ENCODE measurements around the gene MTNR1B. TPM values are rescaled to one million over a fixed set of nuclear protein-coding genes. Genes with fewer than 3 reads are reported as not detected.

MTNR1B gene
- polyA plus RNA-seq, 2 of the 4 experiments (the other 2 are of a cell fraction): not detected

DNA sequence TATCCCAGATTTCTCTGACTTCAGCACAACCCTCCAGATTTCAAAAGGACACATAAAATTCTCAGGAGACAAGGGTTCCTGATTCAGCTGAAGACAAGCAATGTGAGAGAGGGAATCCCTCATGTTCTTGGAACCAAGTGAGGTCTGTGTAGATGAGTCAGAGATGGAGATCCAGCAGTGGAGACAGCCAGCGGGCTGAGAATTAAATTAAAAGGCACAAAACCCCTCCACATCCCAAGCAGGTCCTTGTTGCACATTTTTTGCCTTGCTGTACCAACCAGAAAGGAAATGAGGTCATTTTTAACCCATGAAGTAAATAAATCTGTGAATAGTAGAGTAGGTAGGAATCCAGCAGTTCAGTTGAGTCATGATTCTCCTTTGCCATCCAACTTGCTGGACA is 9.7 kb downstream of the MTNR1B start:
- ChIA-PET POLR2A (no interaction called here), CTCF (interaction anchor here (0.6 kb wide), 1 partner anchor 20 kb away, joined by 4 read pairs; no protein-coding TSS in a partner anchor)
- no peak for ATAC-seq
- no peak for FAIRE-seq
- no peak for TF ChIP-seq FOXS1 (CRISPR knock-in tag; IDR thresholded peaks at IDR 0.05)
- TF ChIP-seq, protein P1, sequence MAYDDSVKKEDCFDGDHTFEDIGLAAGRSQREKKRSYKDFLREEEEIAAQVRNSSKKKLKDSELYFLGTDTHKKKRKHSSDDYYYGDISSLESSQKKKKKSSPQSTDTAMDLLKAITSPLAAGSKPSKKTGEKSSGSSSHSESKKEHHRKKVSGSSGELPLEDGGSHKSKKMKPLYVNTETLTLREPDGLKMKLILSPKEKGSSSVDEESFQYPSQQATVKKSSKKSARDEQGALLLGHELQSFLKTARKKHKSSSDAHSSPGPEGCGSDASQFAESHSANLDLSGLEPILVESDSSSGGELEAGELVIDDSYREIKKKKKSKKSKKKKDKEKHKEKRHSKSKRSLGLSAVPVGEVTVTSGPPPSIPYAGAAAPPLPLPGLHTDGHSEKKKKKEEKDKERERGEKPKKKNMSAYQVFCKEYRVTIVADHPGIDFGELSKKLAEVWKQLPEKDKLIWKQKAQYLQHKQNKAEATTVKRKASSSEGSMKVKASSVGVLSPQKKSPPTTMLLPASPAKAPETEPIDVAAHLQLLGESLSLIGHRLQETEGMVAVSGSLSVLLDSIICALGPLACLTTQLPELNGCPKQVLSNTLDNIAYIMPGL (CRISPR knock-in tag; IDR thresholded peaks at IDR 0.05; ENCODE audit: borderline replicate concordance): no peak
- TF ChIP-seq, protein P2, sequence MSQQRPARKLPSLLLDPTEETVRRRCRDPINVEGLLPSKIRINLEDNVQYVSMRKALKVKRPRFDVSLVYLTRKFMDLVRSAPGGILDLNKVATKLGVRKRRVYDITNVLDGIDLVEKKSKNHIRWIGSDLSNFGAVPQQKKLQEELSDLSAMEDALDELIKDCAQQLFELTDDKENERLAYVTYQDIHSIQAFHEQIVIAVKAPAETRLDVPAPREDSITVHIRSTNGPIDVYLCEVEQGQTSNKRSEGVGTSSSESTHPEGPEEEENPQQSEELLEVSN (IDR thresholded peaks at IDR 0.05; ENCODE audit: borderline replicate concordance, low read depth): no peak
- TF ChIP-seq, protein P3, sequence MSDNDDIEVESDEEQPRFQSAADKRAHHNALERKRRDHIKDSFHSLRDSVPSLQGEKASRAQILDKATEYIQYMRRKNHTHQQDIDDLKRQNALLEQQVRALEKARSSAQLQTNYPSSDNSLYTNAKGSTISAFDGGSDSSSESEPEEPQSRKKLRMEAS (IDR thresholded peaks at IDR 0.05): no peak
- no peak for TF ChIP-seq RFX5 (IDR thresholded peaks at IDR 0.05)
- Histone ChIP-seq H3K4me3 (no peak overlapping the region), H3K27ac (no peak overlapping the region), H3K9me3 (no peaks in the 10 kb centered on the region), H3K4me2 (no peak overlapping the region), H3K4me1 (no peaks in the 10 kb centered on the region)
- 86% methylated on average over 1 of the region's 1 CpG for WGBS (ENCODE audit: missing lambda C conversion rate)
- no peak for DNase-seq (ENCODE audit: low read depth in 1 of 2, low spot score in 1 of 2)

DNA sequence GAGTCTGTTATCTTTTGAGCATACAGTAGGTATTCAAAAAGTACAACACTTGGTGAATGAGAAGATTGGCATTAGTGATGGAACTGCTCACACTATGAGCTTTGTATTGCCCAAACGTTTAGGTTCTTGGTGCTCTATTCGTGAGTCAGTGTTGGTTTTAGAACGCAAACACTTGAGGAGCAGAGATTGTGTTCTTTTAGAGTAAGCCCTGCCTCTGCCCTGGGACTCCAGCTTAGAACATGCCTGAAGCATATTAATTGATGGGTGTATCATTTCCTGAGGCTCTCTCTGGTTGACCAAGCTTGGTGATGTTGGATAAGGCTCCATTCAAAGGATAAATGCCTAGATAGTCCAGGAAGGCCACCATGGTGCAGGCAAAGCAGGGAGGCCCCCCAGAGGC is 10.9 kb downstream of the MTNR1B start:
- ATAC-seq (no peak), FAIRE-seq (no peak), DNase-seq (ENCODE audit: low read depth in 1 of 2, low spot score in 1 of 2) (no peak)
- CTCF ChIA-PET: no interaction called here
- TF ChIP-seq, protein P4, sequence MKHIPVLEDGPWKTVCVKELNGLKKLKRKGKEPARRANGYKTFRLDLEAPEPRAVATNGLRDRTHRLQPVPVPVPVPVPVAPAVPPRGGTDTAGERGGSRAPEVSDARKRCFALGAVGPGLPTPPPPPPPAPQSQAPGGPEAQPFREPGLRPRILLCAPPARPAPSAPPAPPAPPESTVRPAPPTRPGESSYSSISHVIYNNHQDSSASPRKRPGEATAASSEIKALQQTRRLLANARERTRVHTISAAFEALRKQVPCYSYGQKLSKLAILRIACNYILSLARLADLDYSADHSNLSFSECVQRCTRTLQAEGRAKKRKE (CRISPR knock-in tag; IDR thresholded peaks at IDR 0.05; ENCODE audit: low read depth): no peak
- no peak for TF ChIP-seq HOXB13 (CRISPR knock-in tag; IDR thresholded peaks at IDR 0.05; ENCODE audit: low read depth)
- TF ChIP-seq CHD4 (IDR thresholded peaks at IDR 0.05; ENCODE audit: borderline replicate concordance): no peak
- TF ChIP-seq HOXA7 (CRISPR knock-in tag; IDR thresholded peaks at IDR 0.05): no peak
- TF ChIP-seq ZSCAN20 (CRISPR knock-in tag; IDR thresholded peaks at IDR 0.05): no peak
- TF ChIP-seq RFX5 (IDR thresholded peaks at IDR 0.05): no peak
- TF ChIP-seq RARB (CRISPR knock-in tag; IDR thresholded peaks at IDR 0.05): no peak
- TF ChIP-seq POLR2A (IDR thresholded peaks at IDR 0.05; ENCODE audit: low read length): no peak
- POLR2A ChIA-PET: no interaction called here
- WGBS (ENCODE audit: missing lambda C conversion rate): 74% methylated on average over 3 of the region's 3 CpGs
- H3K4me1 ChIP-seq: no peaks in the 10 kb centered on the region
- no peaks in the 10 kb centered on the region for H3K9me3 ChIP-seq
- no peak overlapping the region for H3K27ac ChIP-seq
- H3K4me3 ChIP-seq: no peak overlapping the region
- no peak overlapping the region for H3K4me2 ChIP-seq

DNA sequence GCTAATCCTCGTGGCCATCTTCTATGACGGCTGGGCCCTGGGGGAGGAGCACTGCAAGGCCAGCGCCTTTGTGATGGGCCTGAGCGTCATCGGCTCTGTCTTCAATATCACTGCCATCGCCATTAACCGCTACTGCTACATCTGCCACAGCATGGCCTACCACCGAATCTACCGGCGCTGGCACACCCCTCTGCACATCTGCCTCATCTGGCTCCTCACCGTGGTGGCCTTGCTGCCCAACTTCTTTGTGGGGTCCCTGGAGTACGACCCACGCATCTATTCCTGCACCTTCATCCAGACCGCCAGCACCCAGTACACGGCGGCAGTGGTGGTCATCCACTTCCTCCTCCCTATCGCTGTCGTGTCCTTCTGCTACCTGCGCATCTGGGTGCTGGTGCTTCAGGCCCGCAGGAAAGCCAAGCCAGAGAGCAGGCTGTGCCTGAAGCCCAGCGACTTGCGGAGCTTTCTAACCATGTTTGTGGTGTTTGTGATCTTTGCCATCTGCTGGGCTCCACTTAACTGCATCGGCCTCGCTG is 12.1 kb downstream of the MTNR1B start:
- Histone ChIP-seq H3K4me1 (no peaks in the 10 kb centered on the region), H3K9me3 (no peaks in the 10 kb centered on the region), H3K27ac (no peak overlapping the region), H3K4me3 (no peak overlapping the region), H3K4me2 (no peak overlapping the region)
- 94% methylated on average over 15 of the region's 24 CpGs for WGBS (ENCODE audit: missing lambda C conversion rate)
- POLR2A ChIA-PET: no interaction called here
- ATAC-seq (no peak), FAIRE-seq (no peak), DNase-seq (ENCODE audit: low read depth in 1 of 2, low spot score in 1 of 2) (no peak)
- CTCF ChIA-PET: interaction anchor here (0.6 to 1.3 kb wide), 2 partner anchors 188 to 752 kb away, joined by 3 to 4 read pairs; no protein-coding TSS in a partner anchor
- TF ChIP-seq MAZ (IDR thresholded peaks at IDR 0.05; ENCODE audit: borderline replicate concordance, low read depth, low read length) (no peak), MAFK (IDR thresholded peaks at IDR 0.05; ENCODE audit: partially characterized antibody) (no peak), HOXB5 (CRISPR knock-in tag; IDR thresholded peaks at IDR 0.05) (no peak), CBX2 (IDR thresholded peaks at IDR 0.05; ENCODE audit: borderline replicate concordance, low read depth) (no peak), SREBF2 (IDR thresholded peaks at IDR 0.05) (no peak), RNF2 (IDR thresholded peaks at IDR 0.05; ENCODE audit: borderline replicate concordance, low read depth) (no peak), POLR2AphosphoS2 (conservative IDR thresholded peaks at IDR 0.05; ENCODE audit: low read length) (no peak), FOSL2 (IDR thresholded peaks at IDR 0.05) (no peak), FOSL2 (CRISPR knock-in tag; IDR thresholded peaks at IDR 0.05) (no peak), HOXB13 (CRISPR knock-in tag; IDR thresholded peaks at IDR 0.05; ENCODE audit: low read depth) (no peak), PHF8 (IDR thresholded peaks at IDR 0.05; ENCODE audit: borderline replicate concordance, low read depth) (no peak), SMC3 (IDR thresholded peaks at IDR 0.05) (no peak), CBX8 (IDR thresholded peaks at IDR 0.05) (no peak), GATA3 (IDR thresholded peaks at IDR 0.05; ENCODE audit: borderline replicate concordance) (no peak)
- TF ChIP-seq, protein P5, sequence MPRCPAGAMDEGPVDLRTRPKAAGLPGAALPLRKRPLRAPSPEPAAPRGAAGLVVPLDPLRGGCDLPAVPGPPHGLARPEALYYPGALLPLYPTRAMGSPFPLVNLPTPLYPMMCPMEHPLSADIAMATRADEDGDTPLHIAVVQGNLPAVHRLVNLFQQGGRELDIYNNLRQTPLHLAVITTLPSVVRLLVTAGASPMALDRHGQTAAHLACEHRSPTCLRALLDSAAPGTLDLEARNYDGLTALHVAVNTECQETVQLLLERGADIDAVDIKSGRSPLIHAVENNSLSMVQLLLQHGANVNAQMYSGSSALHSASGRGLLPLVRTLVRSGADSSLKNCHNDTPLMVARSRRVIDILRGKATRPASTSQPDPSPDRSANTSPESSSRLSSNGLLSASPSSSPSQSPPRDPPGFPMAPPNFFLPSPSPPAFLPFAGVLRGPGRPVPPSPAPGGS (IDR thresholded peaks at IDR 0.05): no peak
- TF ChIP-seq, protein P6, sequence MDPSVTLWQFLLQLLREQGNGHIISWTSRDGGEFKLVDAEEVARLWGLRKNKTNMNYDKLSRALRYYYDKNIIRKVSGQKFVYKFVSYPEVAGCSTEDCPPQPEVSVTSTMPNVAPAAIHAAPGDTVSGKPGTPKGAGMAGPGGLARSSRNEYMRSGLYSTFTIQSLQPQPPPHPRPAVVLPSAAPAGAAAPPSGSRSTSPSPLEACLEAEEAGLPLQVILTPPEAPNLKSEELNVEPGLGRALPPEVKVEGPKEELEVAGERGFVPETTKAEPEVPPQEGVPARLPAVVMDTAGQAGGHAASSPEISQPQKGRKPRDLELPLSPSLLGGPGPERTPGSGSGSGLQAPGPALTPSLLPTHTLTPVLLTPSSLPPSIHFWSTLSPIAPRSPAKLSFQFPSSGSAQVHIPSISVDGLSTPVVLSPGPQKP (IDR thresholded peaks at IDR 0.05; ENCODE audit: low read depth, low read length): no peak
- TF ChIP-seq, protein P7, sequence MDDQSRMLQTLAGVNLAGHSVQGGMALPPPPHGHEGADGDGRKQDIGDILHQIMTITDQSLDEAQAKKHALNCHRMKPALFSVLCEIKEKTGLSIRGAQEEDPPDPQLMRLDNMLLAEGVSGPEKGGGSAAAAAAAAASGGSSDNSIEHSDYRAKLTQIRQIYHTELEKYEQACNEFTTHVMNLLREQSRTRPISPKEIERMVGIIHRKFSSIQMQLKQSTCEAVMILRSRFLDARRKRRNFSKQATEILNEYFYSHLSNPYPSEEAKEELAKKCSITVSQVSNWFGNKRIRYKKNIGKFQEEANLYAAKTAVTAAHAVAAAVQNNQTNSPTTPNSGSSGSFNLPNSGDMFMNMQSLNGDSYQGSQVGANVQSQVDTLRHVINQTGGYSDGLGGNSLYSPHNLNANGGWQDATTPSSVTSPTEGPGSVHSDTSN (IDR thresholded peaks at IDR 0.05): no peak

Data from A549 (cell line).